Endodermal cell (in vitro differentiated cells): ENCODE results near the gene GALM. TPM values are rescaled to one million over a fixed set of nuclear protein-coding genes. Genes with fewer than 3 reads are reported as not detected.
"Not testable (repeated sequence)": the region's sequence is repeated elsewhere in the genome, so short reads cannot be mapped to it uniquely, and the experiment has no call there.

Source experiments
- DNase-seq: peaks from one replicate; pipeline ENCODE4 v3.0.0-alpha.2; 2017
- H3K27ac ChIP-seq: 2 replicates; pipeline ENCODE4 v1.5.1; 2013; ENCODE audit warnings: mild to moderate bottlenecking, low read depth, low read length, moderate library complexity
- H3K27me3 ChIP-seq: 2 replicates; pipeline ENCODE4 v1.6.1; 2013; ENCODE audit warnings: mild to moderate bottlenecking, low read length, moderate library complexity; ENCODE audit not compliant: insufficient read depth, control insufficient read depth, poor library complexity, severe bottlenecking
- H3K36me3 ChIP-seq: 2 replicates; pipeline ENCODE4 v1.7.0; 2013; ENCODE audit warnings: mild to moderate bottlenecking, low read length, moderate library complexity; ENCODE audit not compliant: control insufficient read depth, insufficient read depth
- H3K4me1 ChIP-seq: one replicate; pipeline ENCODE4 v1.7.0; 2013; ENCODE audit warnings: low read length; ENCODE audit not compliant: control insufficient read depth, insufficient read depth
- H3K4me3 ChIP-seq: 2 replicates; pipeline ENCODE4 v1.5.1; 2013; ENCODE audit warnings: mild to moderate bottlenecking, low read length, moderate library complexity
- H3K9ac ChIP-seq: 2 replicates; pipeline ENCODE4 v1.6.1; 2013; ENCODE audit warnings: mild to moderate bottlenecking, low read length, moderate library complexity; ENCODE audit not compliant: poor library complexity, severe bottlenecking; ENCODE audit errors: extremely low read depth
- H3K9me3 ChIP-seq: 2 replicates; pipeline ENCODE4 v1.6.1; 2013; ENCODE audit warnings: mild to moderate bottlenecking, low read length, moderate library complexity; ENCODE audit not compliant: control insufficient read depth
- H3K27ac Mint-ChIP-seq: 2 replicates; pipeline ENCODE4 v1.8.0; 2020; ENCODE audit warnings: mixed read lengths
- H3K27me3 Mint-ChIP-seq: 2 replicates; pipeline ENCODE4 v1.8.0; 2021; ENCODE audit warnings: mild to moderate bottlenecking, mixed read lengths; ENCODE audit not compliant: insufficient read depth
- H3K36me3 Mint-ChIP-seq: 2 replicates; pipeline ENCODE4 v1.8.0; 2020; ENCODE audit warnings: low read depth, mixed read lengths
- H3K4me1 Mint-ChIP-seq: 2 replicates; pipeline ENCODE4 v1.8.0; 2020; ENCODE audit warnings: mixed read lengths
- H3K4me3 Mint-ChIP-seq: 2 replicates; pipeline ENCODE4 v1.8.0; 2020; ENCODE audit warnings: mild to moderate bottlenecking, moderate library complexity, mixed read lengths
- H3K9me3 Mint-ChIP-seq: 2 replicates; pipeline ENCODE4 v1.8.0; 2020; ENCODE audit warnings: mild to moderate bottlenecking, mixed read lengths
- CTCF ChIP-seq: fragments of 200-600 bp; sonication (generic); conservative IDR thresholded peaks from 2 replicates; pipeline ENCODE4 v1.5.0; 2021; ENCODE audit warnings: antibody characterized with exemption, mild to moderate bottlenecking
- WGBS, 2 experiments: methylation state at CpG; one replicate each; pipeline versions ENCODE4 v1.1.5 to v1.1.7; 2013; ENCODE audit warnings: missing lambda C conversion rate in 2 of 2, mixed read lengths in 1 of 2; ENCODE audit not compliant: insufficient coverage in 1 of 2, insufficient read length in 1 of 2; 5-methylcytosine and 5-hydroxymethylcytosine counted together
- total RNA-seq, 2 donors: library from RNA; stranded (reverse); fragmentation: NEBNext Ultra II Directional in 1 of 2; extraction: Animal tissue kit (Norgen Biotek cat#: 25700) in 1 of 2; gene quantifications; 2 replicates in 1 of 2; 3 replicates in 1 of 2; pipeline ENCODE4 v1.2.1, GENCODE V29; 2021

The GALM gene
- total RNA-seq, 2 donors from 2014 or later = 14.2 to 16.2 TPM

- Mint-ChIP-seq H3K36me3 (peaks cover 27% of the 10 kb centered on the region), H3K9me3 (peaks cover 1% of the 10 kb centered on the region), H3K4me1 (peaks cover 17% of the 10 kb centered on the region), H3K27me3 (no peaks in the 10 kb centered on the region), H3K4me3 (no peak overlapping the region), H3K27ac (no peak overlapping the region)
- Histone ChIP-seq H3K4me3 (no peak overlapping the region), H3K9me3 (no peaks in the 10 kb centered on the region), H3K36me3 (peaks cover 12% of the 10 kb centered on the region), H3K27ac (no peak overlapping the region), H3K27me3 (no peaks in the 10 kb centered on the region), H3K4me1 (no peaks in the 10 kb centered on the region), H3K9ac (no peak overlapping the region)
- DNase-seq = no peak
- 91 to 93% methylated on average over 4 to 8 of the region's 8 CpGs for WGBS, 2 experiments
- TF ChIP-seq CTCF = no peak
Observed at GRCh38 chr2:38672445-38673391, 6.8 kb downstream of the GALM start.

- H3K4me3 Mint-ChIP-seq = no peak overlapping the region
- no peak overlapping the region for H3K27ac Mint-ChIP-seq
- no peaks in the 10 kb centered on the region for H3K9me3 Mint-ChIP-seq
- 90 to 100% methylated on average over 2 to 5 of the region's 6 CpGs for WGBS, 2 experiments
- H3K27me3 ChIP-seq = no peaks in the 10 kb centered on the region
- no peak overlapping the region for H3K4me3 ChIP-seq
- peaks cover 55% of the 10 kb centered on the region for H3K36me3 Mint-ChIP-seq
- no peaks in the 10 kb centered on the region for H3K9me3 ChIP-seq
- no peaks in the 10 kb centered on the region for H3K4me1 Mint-ChIP-seq
- no peak for TF ChIP-seq CTCF
- no peaks in the 10 kb centered on the region for H3K4me1 ChIP-seq
- H3K36me3 ChIP-seq = peaks cover 30% of the 10 kb centered on the region
- no peaks in the 10 kb centered on the region for H3K27me3 Mint-ChIP-seq
- no peak overlapping the region for H3K9ac ChIP-seq
- DNase-seq = no peak
- H3K27ac ChIP-seq = no peak overlapping the region
Observed at GRCh38 chr2:38676681-38677080, 10.8 kb downstream of the GALM start.

GRCh38 chr2:38680868-38681267, 15.0 kb downstream of the GALM start:
- not testable (repeated sequence) for H3K9me3 ChIP-seq, DNase-seq, H3K27ac Mint-ChIP-seq, H3K4me3 ChIP-seq, H3K27ac ChIP-seq, H3K27me3 Mint-ChIP-seq, H3K4me1 Mint-ChIP-seq, H3K4me1 ChIP-seq, H3K27me3 ChIP-seq, H3K4me3 Mint-ChIP-seq, H3K9me3 Mint-ChIP-seq, H3K9ac ChIP-seq
- WGBS, 2 experiments = 92 to 96% methylated on average over 5 of the region's 5 CpGs
- H3K36me3 ChIP-seq = peaks cover 43% of the 10 kb centered on the region
- peaks cover 77% of the 10 kb centered on the region for H3K36me3 Mint-ChIP-seq
